Breast epithelium (tissue), 4 donors: ENCODE results near the gene DLEC1. TPM values are rescaled to one million over a fixed set of nuclear protein-coding genes. Genes with fewer than 3 reads are reported as not detected.
"Not testable (repeated sequence)": the region's sequence is repeated elsewhere in the genome, so short reads cannot be mapped to it uniquely, and the experiment has no call there.

Source experiments
- DNase-seq, 2 donors: peaks; one replicate each; pipeline ENCODE4 v3.0.0-alpha.2; 2019; ENCODE audit warnings: low spot score in 2 of 2
- H3K27ac ChIP-seq, 2 donors: fragments of 200-600 bp; sonication (generic) in 1 of 2; one replicate each; pipeline ENCODE4 v1.5.1; 2016 to 2019; ENCODE audit warnings: mild to moderate bottlenecking in 1 of 2
- H3K27me3 ChIP-seq, 2 donors: fragments of 200-600 bp; sonication (generic) in 1 of 2; one replicate each; pipeline versions ENCODE4 v1.5.1 to v1.6.0; 2017 to 2019; ENCODE audit warnings: control low read depth in 1 of 2, mild to moderate bottlenecking in 1 of 2
- H3K36me3 ChIP-seq: fragments of 200-600 bp; one replicate; pipeline ENCODE4 v1.5.1; 2019
- H3K4me1 ChIP-seq, 2 donors: fragments of 200-600 bp; sonication (generic); one replicate each; pipeline ENCODE4 v1.5.1; 2016 to 2019; ENCODE audit warnings: control low read depth in 1 of 2
- H3K4me3 ChIP-seq, 3 donors: fragments of 200-600 bp; sonication (generic); 1 replicate in 2 of 3; 2 replicates in 1 of 3; pipeline ENCODE4 v1.5.1; 2016 to 2019; ENCODE audit warnings: mild to moderate bottlenecking in 3 of 3, moderate library complexity in 2 of 3
- H3K9me3 ChIP-seq, 2 donors: fragments of 200-600 bp; sonication (generic) in 1 of 2; one replicate each; pipeline ENCODE4 v1.5.1; 2016 to 2019; ENCODE audit warnings: control low read depth in 1 of 2
- CTCF ChIP-seq, 3 donors: fragments of 450-650 bp; IDR thresholded peaks; one replicate each; pipeline ENCODE4 v1.5.1; 2016 to 2017; ENCODE audit warnings: antibody characterized with exemption in 3 of 3, mild to moderate bottlenecking in 3 of 3, moderate library complexity in 3 of 3
- POLR2A ChIP-seq: fragments of 450-650 bp; IDR thresholded peaks from one replicate; pipeline ENCODE4 v1.6.1; 2016; ENCODE audit warnings: antibody characterized with exemption, mild to moderate bottlenecking, moderate library complexity
- POLR2AphosphoS5 ChIP-seq, 3 donors: sonication (generic); formaldehyde crosslinking; IDR thresholded peaks; one replicate each; pipeline ENCODE4 v1.6.1; 2017; ENCODE audit warnings: antibody characterized with exemption in 3 of 3
- intact Hi-C: fragments of 100-400 bp; cut with DNase I; formaldehyde crosslinking; loops from one replicate; pipeline ENCODE4 v1.15.1; 2023; ENCODE audit warnings: low total_unique reads
- total RNA-seq, 3 donors: library from RNA; depleted of rRNA; stranded (reverse); fragments of >200 nt; gene quantifications; one replicate each; pipeline ENCODE4 v1.1.0, GENCODE V29; 2016

Gene DLEC1
- total RNA-seq, 3 donors from 2014 or later: 0.98 to 2.0 (median 1.1) TPM

- Histone ChIP-seq H3K27ac (no peak overlapping the region), H3K36me3 (no peaks in the 10 kb centered on the region), H3K4me3 (no peak overlapping the region), H3K4me1 (no peaks in the 10 kb centered on the region), H3K9me3 (no peaks in the 10 kb centered on the region), H3K27me3 (no peaks in the 10 kb centered on the region)
- DNase-seq: no peak
- intact Hi-C loops: no loop called here
- TF ChIP-seq POLR2AphosphoS5 (IDR thresholded peaks at IDR 0.05) (no peak), POLR2A (no peak), CTCF (IDR thresholded peaks at IDR 0.05) (no peak)
These were observed 12.1 kb downstream of the DLEC1 start for GRCh38 chr3:38051131-38051530.

- H3K9me3 ChIP-seq, H3K4me1 ChIP-seq, H3K27ac ChIP-seq, H3K36me3 ChIP-seq, DNase-seq, H3K4me3 ChIP-seq, intact Hi-C loops, H3K27me3 ChIP-seq: not testable (repeated sequence)
These were observed 14.3 kb downstream of the DLEC1 start for GRCh38 chr3:38053286-38053685.

- intact Hi-C loops, H3K4me3 ChIP-seq, H3K27me3 ChIP-seq, H3K36me3 ChIP-seq, H3K27ac ChIP-seq, H3K4me1 ChIP-seq, H3K9me3 ChIP-seq: not testable (repeated sequence)
- DNase-seq: peak in 1 of 2 donors; percentile 63
These were observed 14.9 kb downstream of the DLEC1 start for GRCh38 chr3:38053813-38054498.

GRCh38 chr3:38054499-38055001 lies 15.5 kb downstream of the DLEC1 start:
- TF ChIP-seq POLR2A (no peak), POLR2AphosphoS5 (IDR thresholded peaks at IDR 0.05) (no peak), CTCF (IDR thresholded peaks at IDR 0.05) (no peak)
- Histone ChIP-seq H3K36me3 (no peaks in the 10 kb centered on the region), H3K9me3 (no peaks in the 10 kb centered on the region), H3K4me1 (no peaks in the 10 kb centered on the region), H3K27me3 (no peaks in the 10 kb centered on the region), H3K27ac (no peak overlapping the region), H3K4me3 (no peak overlapping the region)
- intact Hi-C loops: no loop called here
- DNase-seq: no peak

- no peak for DNase-seq
- H3K27ac ChIP-seq: no peak overlapping the region
- H3K4me1 ChIP-seq: no peaks in the 10 kb centered on the region
- no peaks in the 10 kb centered on the region for H3K36me3 ChIP-seq
- H3K27me3 ChIP-seq: no peaks in the 10 kb centered on the region
- H3K9me3 ChIP-seq: no peaks in the 10 kb centered on the region
- TF ChIP-seq POLR2AphosphoS5 (IDR thresholded peaks at IDR 0.05): no peak
- TF ChIP-seq CTCF (IDR thresholded peaks at IDR 0.05): no peak
- TF ChIP-seq POLR2A: no peak
- intact Hi-C loops: no loop called here
- H3K4me3 ChIP-seq: no peak overlapping the region
These were observed 20.1 kb downstream of the DLEC1 start for GRCh38 chr3:38059148-38059547.

GRCh38 chr3:38059591-38059990 lies 20.6 kb downstream of the DLEC1 start:
- TF ChIP-seq CTCF (IDR thresholded peaks at IDR 0.05) (no peak), POLR2AphosphoS5 (IDR thresholded peaks at IDR 0.05) (no peak), POLR2A (no peak)
- no peaks in the 10 kb centered on the region for H3K27me3 ChIP-seq
- DNase-seq: no peak
- no peak overlapping the region for H3K4me3 ChIP-seq
- no peaks in the 10 kb centered on the region for H3K4me1 ChIP-seq
- no peak overlapping the region for H3K27ac ChIP-seq
- H3K36me3 ChIP-seq: no peaks in the 10 kb centered on the region
- intact Hi-C loops: no loop called here
- H3K9me3 ChIP-seq: no peaks in the 10 kb centered on the region
